Progenitor cell of endocrine pancreas (in vitro differentiated cells): ENCODE measurements around the gene TBXA2R. TPM values are rescaled to one million over a fixed set of nuclear protein-coding genes. Genes with fewer than 3 reads are reported as not detected.
"Not testable (repeated sequence)": the region's sequence is repeated elsewhere in the genome, so short reads cannot be mapped to it uniquely, and the experiment has no call there.

ENCODE experiments used
- DNase-seq: peaks from one replicate; pipeline ENCODE4 v3.0.0; 2021; ENCODE audit warnings: low spot score; ENCODE audit not compliant: unreplicated experiment
- H3K27ac Mint-ChIP-seq: 2 replicates; pipeline ENCODE4 v1.8.0; 2021; ENCODE audit warnings: mild to moderate bottlenecking, moderate library complexity, mixed read lengths
- H3K27me3 Mint-ChIP-seq: 2 replicates; pipeline ENCODE4 v1.8.0; 2021; ENCODE audit warnings: mixed read lengths
- H3K36me3 Mint-ChIP-seq: 2 replicates; pipeline ENCODE4 v1.8.0; 2022; ENCODE audit warnings: mixed read lengths; ENCODE audit not compliant: insufficient read depth
- H3K4me1 Mint-ChIP-seq: 2 replicates; pipeline ENCODE4 v1.8.0; 2021; ENCODE audit warnings: low read depth, mixed read lengths
- H3K4me3 Mint-ChIP-seq: 2 replicates; pipeline ENCODE4 v1.8.0; 2021; ENCODE audit warnings: low read depth, mild to moderate bottlenecking, moderate library complexity, mixed read lengths
- H3K9me3 Mint-ChIP-seq: 2 replicates; pipeline ENCODE4 v1.8.0; 2021; ENCODE audit warnings: low read depth, mixed read lengths
- CTCF ChIP-seq: fragments of 200-600 bp; sonication (generic); IDR thresholded peaks from one replicate; pipeline ENCODE4 v1.5.0; 2021; ENCODE audit warnings: antibody characterized with exemption, mild to moderate bottlenecking; ENCODE audit not compliant: unreplicated experiment
- total RNA-seq: library from RNA; stranded (reverse); gene quantifications from 2 replicates; pipeline ENCODE4 v1.2.1, GENCODE V29; 2021

Gene TBXA2R
- total RNA-seq, 1 donor from 2014 or later = not detected

GRCh38 chr19:3586127-3586626 lies 20.5 kb downstream of the TBXA2R start:
- H3K4me1 Mint-ChIP-seq = no peaks in the 10 kb centered on the region
- no peak for DNase-seq
- no peak overlapping the region for H3K4me3 Mint-ChIP-seq
- H3K27ac Mint-ChIP-seq = no peak overlapping the region
- TF ChIP-seq CTCF = peak; percentile 54
- H3K36me3 Mint-ChIP-seq = no peaks in the 10 kb centered on the region
- no peaks in the 10 kb centered on the region for H3K9me3 Mint-ChIP-seq
- peaks cover 38% of the 10 kb centered on the region for H3K27me3 Mint-ChIP-seq

GRCh38 chr19:3585301-3586126 lies 21.2 kb downstream of the TBXA2R start, which contains the start of gene GIPC3:
Gene GIPC3, plus strand, starts transcription at chr19:3585478. Its CDS starts 120 bp downstream, at chr19:3585598.
- no peaks in the 10 kb centered on the region for H3K4me1 Mint-ChIP-seq
- no peaks in the 10 kb centered on the region for H3K36me3 Mint-ChIP-seq
- DNase-seq = no peak
- no peaks in the 10 kb centered on the region for H3K9me3 Mint-ChIP-seq
- H3K27ac Mint-ChIP-seq = no peak within 1 kb of the TSS
- H3K27me3 Mint-ChIP-seq = peaks cover 43% of the 10 kb centered on the region
- H3K4me3 Mint-ChIP-seq = no peak within 1 kb of the TSS
- TF ChIP-seq CTCF = no peak

- not testable (repeated sequence) for DNase-seq, H3K27ac Mint-ChIP-seq, H3K4me3 Mint-ChIP-seq
These were observed 22.5 kb downstream of the TBXA2R start for GRCh38 chr19:3584036-3584802.

GRCh38 chr19:3581792-3582191 lies 24.9 kb downstream of the TBXA2R start:
- H3K4me1 Mint-ChIP-seq, DNase-seq, H3K27ac Mint-ChIP-seq, H3K9me3 Mint-ChIP-seq, H3K4me3 Mint-ChIP-seq, H3K36me3 Mint-ChIP-seq: not testable (repeated sequence)
- H3K27me3 Mint-ChIP-seq = peaks cover 52% of the 10 kb centered on the region

More at GRCh38 chr19:3584036-3584802, 22.5 kb downstream of the TBXA2R start:
- not testable (repeated sequence) for H3K9me3 Mint-ChIP-seq, H3K4me1 Mint-ChIP-seq, H3K36me3 Mint-ChIP-seq
- peaks cover 55% of the 10 kb centered on the region for H3K27me3 Mint-ChIP-seq

GRCh38 chr19:3580156-3580934 lies 26.3 kb downstream of the TBXA2R start:
- no peak overlapping the region for H3K4me3 Mint-ChIP-seq
- no peak overlapping the region for H3K27ac Mint-ChIP-seq
- H3K27me3 Mint-ChIP-seq = peaks cover 55% of the 10 kb centered on the region
- DNase-seq = no peak
- TF ChIP-seq CTCF = no peak
- peaks cover 4% of the 10 kb centered on the region for H3K4me1 Mint-ChIP-seq
- H3K9me3 Mint-ChIP-seq = no peaks in the 10 kb centered on the region
- H3K36me3 Mint-ChIP-seq = peaks cover 2% of the 10 kb centered on the region

GRCh38 chr19:3578390-3578789 lies 28.3 kb downstream of the TBXA2R start:
- no peaks in the 10 kb centered on the region for H3K9me3 Mint-ChIP-seq
- DNase-seq = no peak
- peaks cover 53% of the 10 kb centered on the region for H3K27me3 Mint-ChIP-seq
- H3K27ac Mint-ChIP-seq = no peak overlapping the region
- peaks cover 11% of the 10 kb centered on the region for H3K36me3 Mint-ChIP-seq
- H3K4me3 Mint-ChIP-seq = no peak overlapping the region
- peaks cover 8% of the 10 kb centered on the region for H3K4me1 Mint-ChIP-seq
- TF ChIP-seq CTCF = no peak
